Tibial nerve (tissue), 3 donors: ENCODE measurements around the gene APH1B.

Source experiments
- POLR2A ChIP-seq, 2 donors: fragments of 450-650 bp; IDR thresholded peaks; one replicate each; pipeline ENCODE4 v1.6.1; 2017; ENCODE audit warnings: antibody characterized with exemption in 2 of 2, mild to moderate bottlenecking in 2 of 2, moderate library complexity in 2 of 2
- TF ChIP-seq, protein P1 (sequence below), 5 experiments: fragments of 200-600 bp in 3 of 5; fragments of 450-650 bp in 2 of 5; sonication (generic) in 3 of 5; IDR thresholded peaks; one replicate each; pipeline ENCODE4 v1.5.1; 2016 to 2019; ENCODE audit warnings: antibody characterized with exemption in 5 of 5, mild to moderate bottlenecking in 3 of 5, moderate library complexity in 2 of 5

GRCh38 chr15:63348392-63348791 is 71.0 kb downstream of the APH1B start:
- TF ChIP-seq, protein P1, sequence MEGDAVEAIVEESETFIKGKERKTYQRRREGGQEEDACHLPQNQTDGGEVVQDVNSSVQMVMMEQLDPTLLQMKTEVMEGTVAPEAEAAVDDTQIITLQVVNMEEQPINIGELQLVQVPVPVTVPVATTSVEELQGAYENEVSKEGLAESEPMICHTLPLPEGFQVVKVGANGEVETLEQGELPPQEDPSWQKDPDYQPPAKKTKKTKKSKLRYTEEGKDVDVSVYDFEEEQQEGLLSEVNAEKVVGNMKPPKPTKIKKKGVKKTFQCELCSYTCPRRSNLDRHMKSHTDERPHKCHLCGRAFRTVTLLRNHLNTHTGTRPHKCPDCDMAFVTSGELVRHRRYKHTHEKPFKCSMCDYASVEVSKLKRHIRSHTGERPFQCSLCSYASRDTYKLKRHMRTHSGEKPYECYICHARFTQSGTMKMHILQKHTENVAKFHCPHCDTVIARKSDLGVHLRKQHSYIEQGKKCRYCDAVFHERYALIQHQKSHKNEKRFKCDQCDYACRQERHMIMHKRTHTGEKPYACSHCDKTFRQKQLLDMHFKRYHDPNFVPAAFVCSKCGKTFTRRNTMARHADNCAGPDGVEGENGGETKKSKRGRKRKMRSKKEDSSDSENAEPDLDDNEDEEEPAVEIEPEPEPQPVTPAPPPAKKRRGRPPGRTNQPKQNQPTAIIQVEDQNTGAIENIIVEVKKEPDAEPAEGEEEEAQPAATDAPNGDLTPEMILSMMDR (IDR thresholded peaks at IDR 0.05) = no peak
- no peak for TF ChIP-seq POLR2A (IDR thresholded peaks at IDR 0.05)
